Pancreas (tissue), 10 donors: ENCODE data around the gene OVOL1. TPM values are rescaled to one million over a fixed set of nuclear protein-coding genes. Genes with fewer than 3 reads are reported as not detected.

Experiments
- ATAC-seq, 4 donors: fragments of 200-7000 bp; cut with Tn5 transposase; one replicate each; pipeline versions ENCODE4 v1.8.0 to v1.9.1; 2020; ENCODE audit warnings: mild to moderate bottlenecking in 4 of 4, moderate library complexity in 4 of 4
- DNase-seq, 6 donors: peaks; one replicate each; pipeline ENCODE4 v3.0.0-alpha.2; 2020
- FAIRE-seq: peaks from 2 replicates; lab custom pipeline; 2012; peaks lifted over from hg19 to GRCh38; lab: Jason Lieb, UNC
- H3K27ac ChIP-seq, 4 donors: fragments of 200-600 bp; sonication (generic); 1 replicate in 3 of 4; 2 replicates in 1 of 4; pipeline versions ENCODE4 v1.5.0 to v1.8.0; 2020
- H3K27me3 ChIP-seq, 4 donors: fragments of 200-600 bp; one replicate each; pipeline ENCODE4 v1.8.0; 2021
- H3K36me3 ChIP-seq, 3 donors: fragments of 200-600 bp; sonication (generic) in 1 of 3; one replicate each; pipeline versions ENCODE4 v1.5.0 to v1.8.0; 2020 to 2021
- H3K4me1 ChIP-seq, 3 donors: fragments of 200-600 bp; one replicate each; pipeline ENCODE4 v1.8.0; 2021
- H3K4me3 ChIP-seq, 4 donors: fragments of 200-600 bp; sonication (generic) in 2 of 4; one replicate each; pipeline versions ENCODE4 v1.5.0 to v1.8.0; 2020 to 2021
- H3K9me3 ChIP-seq, 4 donors: fragments of 200-600 bp; one replicate each; pipeline ENCODE4 v1.8.0; 2021
- CTCF ChIP-seq, 4 donors: fragments of 200-600 bp; sonication (generic) in 3 of 4; IDR thresholded peaks; one replicate each; pipeline versions ENCODE4 v1.5.0 to v1.8.0; 2021; ENCODE audit warnings: antibody characterized with exemption in 4 of 4
- WGBS, 2 donors: extraction: QIAGEN DNeasy Blood & Tissue Kit; methylation state at CpG; one replicate each; pipeline ENCODE4 v1.1.7; 2013; 5-methylcytosine and 5-hydroxymethylcytosine counted together
- intact Hi-C, 3 donors: fragments of 100-400 bp; cut with DNase I; formaldehyde crosslinking; loops; one replicate each; pipeline versions ENCODE4 v1.11.1 to v1.14.2; 2022
- polyA plus RNA-seq, 2 donors: library from polyadenylated mRNA; stranded (reverse); fragments of 200-250 nt; gene quantifications; one replicate each; pipeline ENCODE4 v1.2.3, GENCODE V29; 2013
- total RNA-seq, 6 donors: library from RNA; stranded (reverse); fragmentation: NEBNext Ultra II Directional in 4 of 6; extraction: Animal tissue kit (Norgen Biotek cat#: 25700) in 4 of 6; gene quantifications; one replicate each; pipeline versions ENCODE4 v1.2.1 to v1.2.4, GENCODE V29; 2021 to 2023
- donor health status: healthy with polysubstance abuse.
- donor health status: DM: no; HTN: no; CAD: no; lungs with moderate emphysema.
- donor health status: DM: no; HTN: no; CAD: no.
- donor health status: control.
- donor health status: control.
- donor health status: Bipolar disorder and iron deficiency.
- donor health status: DM: yes; HTN: yes; CAD: no.
- donor health status: DM: no; HTN: no; CAD: no.
- donor health status: DM: no; HTN: no; CAD: no.
- donor health status: DM: yes; HTN: yes; CAD: no.

Gene OVOL1
- total and polyA plus RNA-seq, 8 donors: 1.1 to 5.6 (median 1.9) TPM

GRCh38 chr11:65817312-65817834 is 30.5 kb downstream of the OVOL1 start:
- 45% methylated on average over 5 of the region's 5 CpGs for WGBS, 2 donors
- no peak for DNase-seq
- Histone ChIP-seq H3K4me3 (peak overlapping the region; percentile 43 to 64 (median 52)), H3K4me1 (peaks cover 0 to 8% (median 8%) of the 10 kb centered on the region in 3 donors), H3K27me3 (no peaks in the 10 kb centered on the region), H3K9me3 (no peaks in the 10 kb centered on the region), H3K27ac (peak overlapping the region; percentile 37 to 84 (median 75)), H3K36me3 (no peaks in the 10 kb centered on the region)
- no peak for TF ChIP-seq CTCF (IDR thresholded peaks at IDR 0.05)
- FAIRE-seq: no peak
- no peak for ATAC-seq
- intact Hi-C loops: loop anchor here in 1 of 3 donors (5.0 kb wide), 1 partner anchor 110 kb away; no protein-coding TSS in a partner anchor

- Histone ChIP-seq H3K9me3 (no peaks in the 10 kb centered on the region), H3K27ac (peak overlapping the region; percentile 37 to 84 (median 75)), H3K4me1 (peaks cover 0 to 15% (median 11%) of the 10 kb centered on the region in 3 donors), H3K4me3 (peak overlapping the region; percentile 43 to 64 (median 52)), H3K36me3 (no peaks in the 10 kb centered on the region), H3K27me3 (no peaks in the 10 kb centered on the region)
- 5 to 6% methylated on average over 74 of the region's 74 CpGs for WGBS, 2 donors
- intact Hi-C loops: loop anchor here in 1 of 3 donors (5.0 kb wide), 1 partner anchor 111 kb away; no protein-coding TSS in a partner anchor
- FAIRE-seq: no peak
- ATAC-seq: peak; percentile 89 to 98 (median 95)
- TF ChIP-seq CTCF (IDR thresholded peaks at IDR 0.05): peak; percentile 99 to 100 (median 99)
- DNase-seq: peak; percentile 89 to 100 (median 96)
These were observed 31.2 kb downstream of the OVOL1 start for GRCh38 chr11:65817835-65818680.

GRCh38 chr11:65821107-65821506 is 34.2 kb downstream of the OVOL1 start:
- no peak for TF ChIP-seq CTCF (IDR thresholded peaks at IDR 0.05)
- FAIRE-seq (no peak), DNase-seq (no peak), ATAC-seq (peak in 1 of 4 donors; percentile 7)
- WGBS, 2 donors: 40 to 42% methylated on average over 8 of the region's 8 CpGs
- no peaks in the 10 kb centered on the region for H3K36me3 ChIP-seq
- no peak overlapping the region for H3K4me3 ChIP-seq
- H3K9me3 ChIP-seq: no peaks in the 10 kb centered on the region
- intact Hi-C loops: no loop called here
- peak overlapping the region in 1 of 4 donors; percentile 4 for H3K27ac ChIP-seq
- peaks cover 0 to 16% (median 14%) of the 10 kb centered on the region in 3 donors for H3K4me1 ChIP-seq
- H3K27me3 ChIP-seq: no peaks in the 10 kb centered on the region

DNA sequence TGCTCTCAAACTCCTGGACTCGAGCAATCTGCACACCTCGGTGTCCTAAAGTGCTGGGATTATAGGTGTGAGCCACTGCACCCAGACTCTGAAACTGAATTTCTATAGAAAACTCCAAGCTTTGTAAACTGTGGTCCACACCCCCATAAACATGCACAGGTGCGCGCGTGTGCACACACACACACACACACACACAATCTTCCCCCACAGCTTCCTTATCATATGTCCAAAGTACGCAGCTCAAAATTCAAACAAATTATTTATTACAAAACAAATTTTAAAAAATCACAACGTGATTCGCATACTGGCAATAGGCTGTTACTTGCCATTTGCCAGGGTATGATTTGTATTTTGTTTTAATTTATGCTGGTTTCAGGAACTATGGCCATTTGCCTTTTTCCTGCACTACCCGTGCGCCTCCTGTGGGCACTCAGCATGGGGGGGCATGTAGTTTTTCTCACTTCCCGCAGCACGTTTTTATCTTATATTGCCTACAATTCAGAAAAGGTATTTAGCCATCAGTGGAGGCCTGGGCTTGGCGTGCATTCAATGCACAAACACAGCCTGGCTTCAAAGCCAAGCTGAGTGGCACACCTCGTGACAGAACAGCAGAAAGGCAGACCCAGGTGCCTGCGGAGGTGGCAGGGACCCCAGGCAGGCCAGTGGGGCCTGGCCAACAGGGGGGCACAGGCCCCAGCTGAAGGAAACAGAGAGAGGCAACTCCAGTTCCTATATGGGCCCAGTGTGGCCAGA is 36.1 kb downstream of the OVOL1 start:
- intact Hi-C loops: no loop called here
- FAIRE-seq: no peak

More for the DNA sequence above, 36.1 kb downstream of the OVOL1 start:
- ATAC-seq (peak; percentile 53 to 77 (median 66)), DNase-seq (peak; percentile 39 to 74 (median 64))
- Histone ChIP-seq H3K4me3 (no peak overlapping the region), H3K27ac (peak overlapping the region in 1 of 4 donors; percentile 28), H3K36me3 (no peaks in the 10 kb centered on the region), H3K27me3 (no peaks in the 10 kb centered on the region), H3K4me1 (peaks cover 0 to 14% (median 10%) of the 10 kb centered on the region in 3 donors), H3K9me3 (no peaks in the 10 kb centered on the region)
- 24 to 28% methylated on average over 15 of the region's 15 CpGs for WGBS, 2 donors
- TF ChIP-seq CTCF (IDR thresholded peaks at IDR 0.05): no peak
